ENCODE results near the gene FOXJ3. TPM values are rescaled to one million over a fixed set of nuclear protein-coding genes. Genes with fewer than 3 reads are reported as not detected.

Gene FOXJ3
- total RNA-seq, 1 experiment from 2014 or later, result 55.3 TPM

DNA sequence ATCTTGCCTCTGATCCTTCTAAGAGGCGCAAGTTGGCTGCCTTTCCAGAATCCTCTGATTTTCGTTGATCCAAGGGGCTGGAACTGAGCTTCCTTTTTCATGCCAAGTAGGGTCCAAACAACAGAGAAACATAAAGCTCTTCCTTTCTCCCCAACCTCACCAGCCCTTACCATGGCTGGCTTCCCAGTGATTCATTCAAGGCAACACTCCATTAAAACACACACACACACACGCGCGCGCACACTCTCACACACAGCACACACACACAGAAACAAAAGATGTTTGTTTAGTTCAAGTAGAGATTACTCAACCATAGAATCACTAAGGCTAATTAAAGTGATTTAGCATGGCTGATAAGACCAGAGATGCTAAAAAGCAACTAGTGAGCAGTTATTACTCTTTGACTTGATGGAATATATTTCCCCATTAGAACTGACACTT lies 157.5 kb downstream of the FOXJ3 start:
- ChIA-PET CTCF (interaction anchor here (1.0 kb wide), 1 partner anchor 287 kb away, joined by 3 read pairs; no protein-coding TSS in a partner anchor), POLR2A (interaction anchor here (0.6 kb wide), 1 partner anchor 138 kb away, joined by 8 read pairs; no protein-coding TSS in a partner anchor)
- TF ChIP-seq POLR2AphosphoS5 (IDR thresholded peaks at IDR 0.05; ENCODE audit: low read depth, low read length), result no peak
- TF ChIP-seq SIN3A (IDR thresholded peaks at IDR 0.05; ENCODE audit: borderline replicate concordance, insufficient read depth, low read depth, low read length), result no peak
- TF ChIP-seq, protein P1, sequence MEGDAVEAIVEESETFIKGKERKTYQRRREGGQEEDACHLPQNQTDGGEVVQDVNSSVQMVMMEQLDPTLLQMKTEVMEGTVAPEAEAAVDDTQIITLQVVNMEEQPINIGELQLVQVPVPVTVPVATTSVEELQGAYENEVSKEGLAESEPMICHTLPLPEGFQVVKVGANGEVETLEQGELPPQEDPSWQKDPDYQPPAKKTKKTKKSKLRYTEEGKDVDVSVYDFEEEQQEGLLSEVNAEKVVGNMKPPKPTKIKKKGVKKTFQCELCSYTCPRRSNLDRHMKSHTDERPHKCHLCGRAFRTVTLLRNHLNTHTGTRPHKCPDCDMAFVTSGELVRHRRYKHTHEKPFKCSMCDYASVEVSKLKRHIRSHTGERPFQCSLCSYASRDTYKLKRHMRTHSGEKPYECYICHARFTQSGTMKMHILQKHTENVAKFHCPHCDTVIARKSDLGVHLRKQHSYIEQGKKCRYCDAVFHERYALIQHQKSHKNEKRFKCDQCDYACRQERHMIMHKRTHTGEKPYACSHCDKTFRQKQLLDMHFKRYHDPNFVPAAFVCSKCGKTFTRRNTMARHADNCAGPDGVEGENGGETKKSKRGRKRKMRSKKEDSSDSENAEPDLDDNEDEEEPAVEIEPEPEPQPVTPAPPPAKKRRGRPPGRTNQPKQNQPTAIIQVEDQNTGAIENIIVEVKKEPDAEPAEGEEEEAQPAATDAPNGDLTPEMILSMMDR (IDR thresholded peaks at IDR 0.05), result no peak
- TF ChIP-seq, protein P2, sequence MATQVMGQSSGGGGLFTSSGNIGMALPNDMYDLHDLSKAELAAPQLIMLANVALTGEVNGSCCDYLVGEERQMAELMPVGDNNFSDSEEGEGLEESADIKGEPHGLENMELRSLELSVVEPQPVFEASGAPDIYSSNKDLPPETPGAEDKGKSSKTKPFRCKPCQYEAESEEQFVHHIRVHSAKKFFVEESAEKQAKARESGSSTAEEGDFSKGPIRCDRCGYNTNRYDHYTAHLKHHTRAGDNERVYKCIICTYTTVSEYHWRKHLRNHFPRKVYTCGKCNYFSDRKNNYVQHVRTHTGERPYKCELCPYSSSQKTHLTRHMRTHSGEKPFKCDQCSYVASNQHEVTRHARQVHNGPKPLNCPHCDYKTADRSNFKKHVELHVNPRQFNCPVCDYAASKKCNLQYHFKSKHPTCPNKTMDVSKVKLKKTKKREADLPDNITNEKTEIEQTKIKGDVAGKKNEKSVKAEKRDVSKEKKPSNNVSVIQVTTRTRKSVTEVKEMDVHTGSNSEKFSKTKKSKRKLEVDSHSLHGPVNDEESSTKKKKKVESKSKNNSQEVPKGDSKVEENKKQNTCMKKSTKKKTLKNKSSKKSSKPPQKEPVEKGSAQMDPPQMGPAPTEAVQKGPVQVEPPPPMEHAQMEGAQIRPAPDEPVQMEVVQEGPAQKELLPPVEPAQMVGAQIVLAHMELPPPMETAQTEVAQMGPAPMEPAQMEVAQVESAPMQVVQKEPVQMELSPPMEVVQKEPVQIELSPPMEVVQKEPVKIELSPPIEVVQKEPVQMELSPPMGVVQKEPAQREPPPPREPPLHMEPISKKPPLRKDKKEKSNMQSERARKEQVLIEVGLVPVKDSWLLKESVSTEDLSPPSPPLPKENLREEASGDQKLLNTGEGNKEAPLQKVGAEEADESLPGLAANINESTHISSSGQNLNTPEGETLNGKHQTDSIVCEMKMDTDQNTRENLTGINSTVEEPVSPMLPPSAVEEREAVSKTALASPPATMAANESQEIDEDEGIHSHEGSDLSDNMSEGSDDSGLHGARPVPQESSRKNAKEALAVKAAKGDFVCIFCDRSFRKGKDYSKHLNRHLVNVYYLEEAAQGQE (IDR thresholded peaks at IDR 0.05; ENCODE audit: insufficient read depth in 1 of 2, low read depth in 2 of 2, low read length in 1 of 2), result no peak
- no peak for TF ChIP-seq TCF7L2 (IDR thresholded peaks at IDR 0.05; ENCODE audit: low read depth, low read length)
- Histone ChIP-seq H3K4me3 (ENCODE audit: low read depth in 2 of 2, low read length in 2 of 2) (no peak overlapping the region), H3K36me3 (ENCODE audit: control insufficient read depth, insufficient read depth, low read length) (peaks cover 15% of the 10 kb centered on the region), H3K27ac (ENCODE audit: low read length) (no peak overlapping the region), H3K9me3 (ENCODE audit: control insufficient read depth, insufficient read depth, low read depth, low read length) (no peaks in the 10 kb centered on the region), H3K27me3 (ENCODE audit: control insufficient read depth, insufficient read depth, low read length) (no peaks in the 10 kb centered on the region), H3K4me1 (ENCODE audit: control insufficient read depth, insufficient read depth, low read length) (no peaks in the 10 kb centered on the region; the same call in 1 of the 2 replicates)
- intact Hi-C loops (cut with micrococcal nuclease; ENCODE audit: unreplicated experiment), result loop anchor here (5.0 to 10.0 kb wide), 2 partner anchors 137 to 160 kb away; partner anchors contain the start of gene FOXJ3
- DNase-seq (ENCODE audit: low read depth, low spot score) (no peak), ATAC-seq (no peak)
- in situ Hi-C loops (cut with HindIII; ENCODE audit: low pct_unique_long_range_greater_than_20kb, low sequenced_read_pairs), result no loop called here
- BruUV-seq (replicated peaks), result no TSS peak

DNA sequence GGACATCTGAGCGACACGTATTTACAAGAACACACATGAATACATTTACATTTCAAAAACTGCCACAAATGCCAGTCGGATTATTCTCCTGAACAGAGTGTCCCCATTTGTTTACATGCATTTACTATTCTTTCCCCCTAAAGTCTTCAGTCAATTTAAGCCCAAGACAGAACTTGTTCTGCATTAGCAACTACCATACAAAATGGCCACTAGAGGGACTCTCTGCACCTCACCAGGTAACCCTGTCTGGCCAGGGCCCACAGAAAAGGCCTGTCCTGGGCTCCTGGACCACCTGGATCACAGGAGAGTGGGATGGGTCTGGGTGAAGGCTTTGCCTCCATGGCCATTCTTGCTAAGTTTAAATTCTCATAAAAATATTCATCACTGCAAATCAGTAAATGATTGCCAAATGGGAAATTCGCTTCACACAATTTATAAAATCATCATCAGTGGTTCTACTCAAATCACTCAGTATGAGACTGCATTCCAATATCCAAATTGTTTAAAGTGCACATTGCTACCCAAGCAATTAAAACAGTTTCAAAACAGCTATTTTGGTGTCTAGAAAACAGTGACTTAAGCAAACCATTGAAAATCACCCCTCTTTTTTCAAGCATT lies 158.0 kb downstream of the FOXJ3 start:
- H3K4me3 ChIP-seq (ENCODE audit: low read depth in 2 of 2, low read length in 2 of 2), result no peak overlapping the region
- POLR2A ChIA-PET, result interaction anchor here (0.6 kb wide), 1 partner anchor 139 kb away, joined by 8 read pairs; no protein-coding TSS in a partner anchor

More for the DNA sequence above, 158.0 kb downstream of the FOXJ3 start:
- no peak for TF ChIP-seq SIN3A (IDR thresholded peaks at IDR 0.05; ENCODE audit: borderline replicate concordance, insufficient read depth, low read depth, low read length)
- TF ChIP-seq, protein P1 (IDR thresholded peaks at IDR 0.05), result peak; percentile 91
- Histone ChIP-seq H3K4me1 (ENCODE audit: control insufficient read depth, insufficient read depth, low read length) (no peaks in the 10 kb centered on the region; the same call in 1 of the 2 replicates), H3K27me3 (ENCODE audit: control insufficient read depth, insufficient read depth, low read length) (no peaks in the 10 kb centered on the region), H3K9me3 (ENCODE audit: control insufficient read depth, insufficient read depth, low read depth, low read length) (no peaks in the 10 kb centered on the region), H3K27ac (ENCODE audit: low read length) (no peak overlapping the region), H3K36me3 (ENCODE audit: control insufficient read depth, insufficient read depth, low read length) (peaks cover 15% of the 10 kb centered on the region)
- in situ Hi-C loops (cut with HindIII; ENCODE audit: low pct_unique_long_range_greater_than_20kb, low sequenced_read_pairs) (no loop called here), intact Hi-C loops (cut with micrococcal nuclease; ENCODE audit: unreplicated experiment) (loop anchor here (5.0 to 10.0 kb wide), 2 partner anchors 138 to 160 kb away; partner anchors contain the start of gene FOXJ3)
- BruUV-seq (replicated peaks), result TSS peak; percentile 51
- CTCF ChIA-PET, result interaction anchor here (1.0 kb wide), 1 partner anchor 287 kb away, joined by 3 read pairs; no protein-coding TSS in a partner anchor
- ATAC-seq (peak; percentile 83), DNase-seq (ENCODE audit: low read depth, low spot score) (peak; percentile 24)
